Coronary artery (tissue), 2 donors: ENCODE results near the gene IREB2.

ENCODE experiments used
- DNase-seq: peaks from one replicate; pipeline ENCODE4 v3.0.0-alpha.2; 2017; ENCODE audit warnings: low spot score
- H3K27ac ChIP-seq, 2 donors: fragments of 200-600 bp; sonication (generic); one replicate each; pipeline ENCODE4 v1.5.1; 2016 to 2019
- H3K4me3 ChIP-seq: fragments of 200-600 bp; sonication (generic); 2 replicates; pipeline ENCODE4 v1.5.1; 2016; ENCODE audit warnings: mild to moderate bottlenecking, moderate library complexity
- CTCF ChIP-seq: fragments of 200-600 bp; sonication (generic); IDR thresholded peaks from one replicate; pipeline ENCODE4 v1.5.1; 2019; ENCODE audit warnings: antibody characterized with exemption

IREB2 gene

GRCh38 chr15:78406016-78406585 is 31.9 kb upstream of the IREB2 start:
- no peak for TF ChIP-seq CTCF
- no peak for DNase-seq
- H3K4me3 ChIP-seq: no peak overlapping the region
- no peak overlapping the region for H3K27ac ChIP-seq

GRCh38 chr15:78407608-78408354 is 30.2 kb upstream of the IREB2 start:
- no peak for TF ChIP-seq CTCF
- Histone ChIP-seq H3K4me3 (no peak overlapping the region), H3K27ac (no peak overlapping the region)
- DNase-seq: no peak

DNA sequence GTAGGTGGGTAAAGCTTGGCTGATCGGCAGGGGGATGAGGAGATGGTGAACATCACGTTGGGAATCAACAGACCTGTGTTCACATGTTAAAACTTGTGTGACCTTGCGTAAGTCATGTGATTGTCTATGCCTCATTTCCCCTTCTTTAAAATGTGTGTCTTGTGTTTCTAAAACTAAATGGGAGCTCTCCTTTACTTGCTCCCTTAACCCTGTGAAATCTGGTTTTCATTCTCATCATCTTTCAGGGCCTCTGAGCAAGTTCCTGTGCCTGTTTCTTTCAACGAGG is 29.7 kb upstream of the IREB2 start:
- Histone ChIP-seq H3K4me3 (no peak overlapping the region), H3K27ac (no peak overlapping the region)
- no peak for DNase-seq
- TF ChIP-seq CTCF: no peak

DNA sequence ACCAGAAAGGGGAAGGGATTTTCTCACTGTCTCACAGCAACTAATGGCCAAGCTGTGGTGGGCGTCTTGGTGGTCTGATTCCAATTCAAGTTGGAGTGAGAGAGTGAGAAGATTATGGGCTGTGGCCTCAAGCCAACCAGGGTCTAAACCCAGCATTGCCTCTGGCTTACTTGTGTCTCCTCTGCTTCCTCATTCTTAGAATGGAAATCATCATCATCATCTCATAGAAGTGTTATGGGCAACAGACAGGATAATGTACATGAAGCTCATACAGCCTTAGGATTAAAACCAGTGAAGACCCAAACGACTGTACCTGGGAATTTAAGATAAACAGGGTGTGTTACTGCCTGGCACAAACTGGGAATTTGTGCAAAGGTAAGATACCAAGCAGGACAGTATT is 29.1 kb upstream of the IREB2 start:
- Histone ChIP-seq H3K4me3 (no peak overlapping the region), H3K27ac (no peak overlapping the region)
- DNase-seq: no peak
- TF ChIP-seq CTCF: no peak

GRCh38 chr15:78411061-78411460 is 27.0 kb upstream of the IREB2 start:
- H3K4me3 ChIP-seq: no peak overlapping the region
- H3K27ac ChIP-seq: no peak overlapping the region
- no peak for DNase-seq
- TF ChIP-seq CTCF: no peak

DNA sequence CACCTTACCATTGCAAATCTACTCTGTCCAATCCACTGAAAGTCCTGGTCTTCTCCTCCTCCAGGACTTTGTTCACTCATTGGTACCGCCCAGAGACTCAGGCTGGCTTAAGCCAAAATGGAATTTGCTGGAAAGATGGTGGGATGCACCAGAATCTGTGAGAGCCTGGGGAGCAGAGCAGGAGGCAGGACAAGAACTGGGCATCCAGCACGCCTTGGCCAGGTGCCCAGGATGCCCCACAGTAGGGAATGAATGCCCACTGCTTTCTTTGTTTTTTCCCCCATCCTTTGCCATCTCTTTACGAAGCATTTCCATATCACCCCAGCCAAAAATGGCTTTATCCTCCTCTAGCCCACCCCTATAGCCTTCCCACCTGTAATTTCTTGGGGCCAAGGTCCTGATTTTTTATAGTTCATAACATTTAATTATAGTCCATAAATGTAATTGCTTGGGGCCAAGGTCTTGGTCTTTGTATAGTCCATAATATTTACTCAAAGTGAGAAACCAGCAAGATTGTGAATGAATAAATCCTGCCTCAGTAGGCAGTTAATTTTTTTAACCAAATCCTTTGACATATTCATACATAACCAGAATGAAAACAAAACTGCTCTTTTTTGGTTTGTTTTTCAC is 23.3 kb upstream of the IREB2 start:
- no peak overlapping the region for H3K27ac ChIP-seq
- TF ChIP-seq CTCF: no peak
- DNase-seq: no peak
- H3K4me3 ChIP-seq: no peak overlapping the region

DNA sequence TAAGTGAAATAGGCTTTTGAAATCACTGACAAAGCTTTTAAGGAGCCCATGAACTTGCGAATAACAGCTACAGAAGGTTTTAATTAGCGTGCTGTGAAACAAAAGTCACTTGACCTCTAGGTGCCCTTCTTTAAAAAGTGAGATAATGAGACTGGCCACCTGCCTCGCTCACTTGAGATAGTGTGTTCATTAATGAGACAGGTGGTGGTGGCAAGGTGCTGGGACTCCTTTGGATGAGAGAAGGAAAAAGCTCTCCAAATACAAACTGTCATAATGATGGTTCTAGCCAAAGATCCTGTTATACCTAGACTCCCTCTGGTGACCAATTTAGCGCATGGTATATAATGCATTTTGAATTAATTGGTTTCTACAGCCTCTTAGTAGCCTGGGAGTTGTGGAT is 22.7 kb upstream of the IREB2 start:
- no peak for DNase-seq
- H3K27ac ChIP-seq: no peak overlapping the region
- no peak overlapping the region for H3K4me3 ChIP-seq
- no peak for TF ChIP-seq CTCF
